HG03135 (cell line): Measurements from ENCODE around the gene GSTO2.

ENCODE experiments used
- ATAC-seq: cut with Tn5 transposase; IDR thresholded peaks from one replicate; pipeline ENCODE4 v1.9.1; 2021; ENCODE audit warnings: mild to moderate bottlenecking, moderate library complexity; ENCODE audit not compliant: unreplicated experiment

The GSTO2 gene

DNA sequence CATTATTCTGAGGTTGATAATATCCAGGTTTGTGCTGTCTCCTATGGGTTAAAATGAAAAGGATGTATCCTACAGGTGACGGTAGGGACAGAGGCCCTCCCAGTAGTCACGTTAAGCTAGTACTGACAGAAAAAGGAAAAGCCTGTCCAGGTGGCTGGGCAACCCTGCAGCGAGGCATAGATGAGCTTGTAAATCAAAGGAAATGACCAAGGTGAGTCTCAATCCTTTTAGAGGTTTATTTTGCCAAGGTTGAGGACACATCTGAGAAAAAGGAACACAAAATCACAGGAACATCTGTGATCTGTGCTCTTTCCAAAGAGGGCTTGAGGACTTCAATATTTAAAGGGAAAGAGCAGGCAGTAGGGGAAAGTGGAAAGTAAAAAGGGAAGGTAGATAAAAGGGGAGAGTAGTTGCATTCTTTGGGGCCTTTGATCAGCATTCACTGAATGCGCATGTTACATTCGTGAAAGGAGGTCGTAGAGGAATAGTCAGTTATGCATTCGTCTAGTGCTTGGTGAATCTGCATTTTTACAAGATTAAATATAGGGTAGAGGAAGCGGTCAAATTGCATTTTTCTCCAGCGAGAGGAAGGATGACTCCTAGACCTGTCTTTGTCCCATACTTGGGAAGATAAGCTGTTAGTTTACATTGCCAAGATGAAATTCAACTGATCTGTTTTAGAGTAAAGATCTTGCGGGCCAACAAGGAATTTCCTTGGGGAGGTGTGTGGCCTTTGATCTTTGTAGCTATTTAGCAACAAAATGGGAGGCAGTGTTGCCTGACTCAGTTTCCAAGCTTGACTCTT is 15.2 kb upstream of the GSTO2 start:
- ATAC-seq: no peak

GRCh38 chr10:104254493-104255310 is 14.3 kb upstream of the GSTO2 start, which contains the start of gene GSTO1:
GSTO1 (plus strand) TSS chr10:104254892; CDS start chr10:104254929, 37 bp downstream.
- ATAC-seq: peak; percentile 49

- peak; percentile 31 for ATAC-seq
These were observed 13.5 kb upstream of the GSTO2 start for GRCh38 chr10:104255311-104255981.

DNA sequence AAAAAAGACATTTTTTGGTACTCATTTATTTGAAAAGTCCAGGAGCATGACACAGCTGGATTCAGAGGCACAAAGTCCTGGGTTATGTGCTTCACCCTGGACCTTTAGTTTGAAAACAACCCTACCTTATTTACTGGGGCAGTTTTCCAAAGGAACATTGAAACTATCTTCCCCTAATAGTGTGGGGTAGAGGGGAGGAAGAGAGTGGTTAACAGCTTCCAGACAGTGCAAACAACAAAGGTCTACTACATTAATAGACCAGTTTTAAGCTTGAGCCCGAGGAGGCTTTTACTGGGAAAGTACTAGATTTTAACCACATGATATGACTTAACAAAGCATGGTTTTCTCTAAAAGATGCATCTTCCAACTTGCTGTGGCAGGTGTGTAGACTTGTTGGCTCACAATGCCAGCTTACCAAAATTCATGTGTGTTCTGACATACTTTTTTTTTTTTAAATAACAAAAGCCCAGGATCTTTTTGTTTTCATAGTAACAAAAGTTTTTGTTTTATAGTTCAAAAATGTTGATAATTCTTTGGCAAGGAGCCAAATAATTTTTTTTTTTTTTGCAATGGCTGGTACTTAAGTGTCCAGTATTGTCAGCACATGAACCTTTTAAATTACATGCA is 12.5 kb upstream of the GSTO2 start:
- ATAC-seq: no peak

DNA sequence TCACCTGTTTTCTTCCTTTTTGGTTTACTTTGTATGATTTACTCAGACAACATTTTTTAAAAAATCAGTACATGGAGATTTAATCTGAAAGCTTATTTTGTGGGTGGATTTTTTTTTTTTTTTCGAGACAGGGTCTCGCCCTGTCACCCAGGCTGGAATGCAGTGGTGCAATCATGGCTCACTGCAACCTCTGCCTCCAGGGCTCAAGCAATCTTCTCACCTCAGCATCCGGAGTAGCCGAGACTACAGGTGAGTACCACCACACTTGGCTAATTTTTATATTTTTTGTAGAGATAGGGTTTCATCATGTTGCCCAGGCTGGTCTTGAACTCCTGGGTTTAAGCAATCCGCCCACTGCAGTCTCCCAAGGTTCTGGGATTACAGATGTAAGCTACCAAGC is 11.7 kb upstream of the GSTO2 start:
- no peak for ATAC-seq

- ATAC-seq: no peak
These were observed 10.8 kb upstream of the GSTO2 start for GRCh38 chr10:104258209-104258608.

GRCh38 chr10:104259456-104259855 is 9.5 kb upstream of the GSTO2 start:
- no peak for ATAC-seq

DNA sequence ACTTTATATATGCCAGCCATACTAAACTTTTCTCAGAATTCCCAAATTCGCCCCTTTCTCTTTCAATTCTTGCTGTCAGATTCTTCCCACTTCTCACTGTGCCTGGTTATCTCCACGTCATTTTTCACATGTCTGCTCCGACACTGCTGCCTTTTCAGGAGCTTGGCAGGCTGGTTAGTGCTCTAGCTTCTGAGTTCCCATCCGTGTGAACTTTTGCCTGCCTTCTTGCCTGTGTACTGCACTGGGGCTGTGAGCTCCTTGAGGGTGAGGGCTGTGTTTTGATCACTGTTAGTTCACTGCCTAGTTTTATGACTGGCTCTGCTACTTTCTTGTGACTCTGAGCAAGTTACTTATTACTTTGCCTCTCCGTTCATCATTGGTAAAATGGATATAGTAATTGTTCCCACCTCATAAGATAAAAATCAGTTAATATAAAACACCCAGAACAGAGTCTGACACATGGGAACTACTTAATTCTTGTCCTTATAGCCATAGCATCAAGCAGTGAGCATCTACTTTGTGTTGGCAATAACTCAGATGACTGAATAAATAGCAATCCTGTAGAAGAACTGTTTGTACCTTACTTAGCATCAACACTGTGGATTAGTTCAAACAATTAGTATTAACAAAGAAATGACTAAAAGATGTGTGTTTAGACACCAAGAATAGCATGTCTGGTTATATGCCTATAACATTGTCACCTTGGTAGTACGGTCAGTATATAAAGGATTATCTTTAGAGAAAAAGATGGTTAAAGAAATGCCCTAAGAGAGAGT is 8.8 kb upstream of the GSTO2 start:
- no peak for ATAC-seq

GRCh38 chr10:104260775-104261115 is 8.2 kb upstream of the GSTO2 start:
- no peak for ATAC-seq

- ATAC-seq: no peak
These were observed 6.9 kb upstream of the GSTO2 start for GRCh38 chr10:104262055-104262454.

DNA sequence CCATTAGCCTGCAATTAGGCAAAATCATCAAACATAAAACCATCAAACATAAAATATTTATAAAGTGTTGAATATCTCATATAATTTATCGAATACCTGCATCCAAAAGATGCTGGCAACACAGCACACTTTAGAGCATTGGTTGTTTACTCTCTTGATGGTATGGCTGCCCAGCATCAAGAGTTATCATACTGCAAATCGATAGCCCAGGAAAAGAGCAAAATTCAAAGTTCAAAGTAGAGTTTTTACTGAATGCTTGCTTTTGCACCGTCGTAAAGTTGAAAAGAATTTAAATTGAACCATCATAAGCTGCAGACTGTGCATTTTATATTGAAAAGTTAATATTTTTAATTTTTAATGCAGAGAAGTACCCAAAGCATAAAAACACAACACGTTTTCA is 4.2 kb upstream of the GSTO2 start:
- no peak for ATAC-seq

GRCh38 chr10:104267721-104268404 is 1.1 kb upstream of the GSTO2 start:
- no peak for ATAC-seq

DNA sequence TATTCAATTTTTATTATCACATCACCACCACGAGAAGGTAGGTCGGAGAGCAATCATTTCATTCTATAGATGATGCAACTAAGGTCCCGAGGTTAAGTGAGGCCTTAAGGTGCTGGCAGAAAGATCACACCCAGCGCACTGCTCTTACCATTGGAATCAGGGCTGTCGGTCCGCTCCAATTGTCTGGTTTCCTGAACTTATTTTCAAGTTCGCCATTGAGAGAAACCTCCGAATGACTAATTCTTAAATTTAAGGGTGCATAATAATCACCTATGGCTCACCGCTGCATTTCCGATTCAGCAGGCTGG is 625 bp upstream of the GSTO2 start:
- no peak for ATAC-seq

- ATAC-seq: no peak
These were observed 4.3 kb downstream of the GSTO2 start for GRCh38 chr10:104273286-104273685.

GRCh38 chr10:104273899-104274575 is 5.1 kb downstream of the GSTO2 start:
- ATAC-seq: no peak

GRCh38 chr10:104274762-104275721 is 6.1 kb downstream of the GSTO2 start:
- ATAC-seq: no peak

GRCh38 chr10:104276192-104276591 is 7.2 kb downstream of the GSTO2 start:
- no peak for ATAC-seq

GRCh38 chr10:104277785-104278184 is 8.8 kb downstream of the GSTO2 start:
- no peak for ATAC-seq
